Psoas muscle (tissue), 8 donors: ENCODE data around the gene TMEM217. TPM values are rescaled to one million over a fixed set of nuclear protein-coding genes. Genes with fewer than 3 reads are reported as not detected.

Source experiments
- ATAC-seq, 4 donors: fragments of 200-7000 bp; cut with Tn5 transposase; one replicate each; pipeline ENCODE4 v1.9.1; 2020; ENCODE audit warnings: moderate library complexity in 3 of 4, mild to moderate bottlenecking in 2 of 4
- DNase-seq, 2 donors: peaks; one replicate each; pipeline ENCODE4 v3.0.0-alpha.2; 2020
- H3K27ac ChIP-seq: fragments of 200-600 bp; one replicate; pipeline ENCODE4 v1.8.0; 2022
- H3K27me3 ChIP-seq, 3 donors: fragments of 200-600 bp in 1 of 3; one replicate each; pipeline versions ENCODE4 v1.6.1 to v1.8.0; 2013 to 2022; ENCODE audit warnings: low read length in 2 of 3, mild to moderate bottlenecking in 2 of 3, moderate library complexity in 1 of 3; ENCODE audit not compliant: insufficient read depth in 3 of 3
- H3K36me3 ChIP-seq, 2 donors: fragments of 200-600 bp in 1 of 2; one replicate each; pipeline versions ENCODE4 v1.6.1 to v1.8.0; 2013 to 2022; ENCODE audit warnings: low read depth in 1 of 2, mild to moderate bottlenecking in 1 of 2, moderate library complexity in 1 of 2; ENCODE audit not compliant: insufficient read depth in 1 of 2
- H3K4me1 ChIP-seq: fragments of 200-600 bp; one replicate; pipeline ENCODE4 v1.8.0; 2022
- H3K4me3 ChIP-seq: fragments of 200-600 bp; one replicate; pipeline ENCODE4 v1.8.0; 2022; ENCODE audit warnings: mild to moderate bottlenecking
- H3K9me3 ChIP-seq: fragments of 200-600 bp; one replicate; pipeline ENCODE4 v1.8.0; 2022
- CTCF ChIP-seq: fragments of 200-600 bp; IDR thresholded peaks from one replicate; pipeline ENCODE4 v1.8.0; 2022; ENCODE audit warnings: antibody characterized with exemption
- WGBS, 3 donors: extraction: QIAGEN DNeasy Blood & Tissue Kit; methylation state at CpG; one replicate each; pipeline versions ENCODE4 v1.1.6 to v1.1.7; 2013; 5-methylcytosine and 5-hydroxymethylcytosine counted together
- intact Hi-C, 2 donors: fragments of 100-400 bp; cut with DNase I; formaldehyde crosslinking; loops; one replicate each; pipeline versions ENCODE4 v1.11.0 to v1.14.2; 2022
- polyA plus RNA-seq, 3 donors: library from polyadenylated mRNA; stranded (reverse); fragments of 200-250 nt; gene quantifications; one replicate each; pipeline ENCODE4 v1.2.3, GENCODE V29; 2013
- total RNA-seq, 4 donors: library from RNA; stranded (reverse); fragmentation: NEBNext Ultra II Directional in 2 of 4; extraction: Animal tissue kit (Norgen Biotek cat#: 25700) in 2 of 4; gene quantifications; one replicate each; pipeline versions ENCODE4 v1.2.1 to v1.2.4, GENCODE V29; 2021 to 2023
- donor health status: healthy with polysubstance abuse.
- donor health status: DM: no; HTN: no; CAD: no; lungs with moderate emphysema.
- donor health status: Bipolar disorder and iron deficiency.
- donor health status: healthy.
- donor health status: DM: yes; HTN: yes; CAD: no.
- donor health status: DM: no; HTN: no; CAD: no.
- donor health status: DM: no; HTN: no; CAD: no.
- donor health status: DM: yes; HTN: yes; CAD: no.

The TMEM217 gene
- total and polyA plus RNA-seq, 7 donors: 0.05 to 4.3 (median 0.31) TPM; not detected in 1

- WGBS, 3 donors: 50 to 61% (median 54%) methylated on average over 5 of the region's 5 CpGs
- H3K36me3 ChIP-seq: no peaks in the 10 kb centered on the region
- no peak for ATAC-seq
- TF ChIP-seq CTCF: no peak
- H3K27ac ChIP-seq: peak overlapping the region; percentile 88
- no peak for DNase-seq
- H3K4me3 ChIP-seq: no peak overlapping the region
- H3K4me1 ChIP-seq: peaks cover 51% of the 10 kb centered on the region
- intact Hi-C loops: no loop called here
- H3K27me3 ChIP-seq: no peaks in the 10 kb centered on the region
- no peaks in the 10 kb centered on the region for H3K9me3 ChIP-seq
Measured at GRCh38 chr6:37241775-37242428, 16.0 kb downstream of the TMEM217 start.

- H3K9me3 ChIP-seq: no peaks in the 10 kb centered on the region
- H3K27ac ChIP-seq: peak overlapping the region; percentile 88
- no peak for TF ChIP-seq CTCF
- peaks cover 51% of the 10 kb centered on the region for H3K4me1 ChIP-seq
- intact Hi-C loops: no loop called here
- DNase-seq (no peak), ATAC-seq (no peak)
- no peak overlapping the region for H3K4me3 ChIP-seq
- no peaks in the 10 kb centered on the region for H3K36me3 ChIP-seq
- 92 to 93% (median 93%) methylated on average over 6 of the region's 6 CpGs for WGBS, 3 donors
- no peaks in the 10 kb centered on the region for H3K27me3 ChIP-seq
Measured at GRCh38 chr6:37241131-37241530, 16.8 kb downstream of the TMEM217 start.

GRCh38 chr6:37239950-37240713, 17.8 kb downstream of the TMEM217 start:
- Histone ChIP-seq H3K27ac (peak overlapping the region; percentile 88), H3K4me1 (peaks cover 48% of the 10 kb centered on the region), H3K4me3 (no peak overlapping the region), H3K9me3 (no peaks in the 10 kb centered on the region), H3K27me3 (no peaks in the 10 kb centered on the region), H3K36me3 (no peaks in the 10 kb centered on the region)
- intact Hi-C loops: no loop called here
- WGBS, 3 donors: 29 to 42% (median 37%) methylated on average over 4 of the region's 4 CpGs
- TF ChIP-seq CTCF: no peak
- ATAC-seq (peak; percentile 36 to 56 (median 52)), DNase-seq (peak; percentile 88 to 89)

GRCh38 chr6:37239526-37239925, 18.4 kb downstream of the TMEM217 start:
- no peak overlapping the region for H3K4me3 ChIP-seq
- peaks cover 46% of the 10 kb centered on the region for H3K4me1 ChIP-seq
- DNase-seq (no peak), ATAC-seq (peak in 1 of 4 donors; percentile 18)
- no peak for TF ChIP-seq CTCF
- H3K27me3 ChIP-seq: no peaks in the 10 kb centered on the region
- WGBS, 3 donors: 75 to 93% (median 79%) methylated on average over 3 of the region's 3 CpGs
- intact Hi-C loops: no loop called here
- peak overlapping the region; percentile 88 for H3K27ac ChIP-seq
- no peaks in the 10 kb centered on the region for H3K36me3 ChIP-seq
- H3K9me3 ChIP-seq: no peaks in the 10 kb centered on the region
